KBM-7 (cell line): ENCODE results near the gene TSPOAP1.

Experiments used
- DNase-seq: peaks from one replicate; pipeline ENCODE4 v3.0.0-alpha.2; 2015
- in situ Hi-C: fragments of 300-500 bp; cut with MboI; formaldehyde crosslinking; loops from 2 replicates; pipeline ENCODE4 v1.14.3; 2020; ENCODE audit warnings: low sequenced_read_pairs, low pct_unique_long_range_greater_than_20kb, mixed read lengths

Gene TSPOAP1

GRCh38 chr17:58320570-58321323 is 7.8 kb downstream of the TSPOAP1 start:
- DNase-seq, result no peak
- in situ Hi-C loops, result no loop called here

- DNase-seq, result no peak
- in situ Hi-C loops, result no loop called here
Measured at GRCh38 chr17:58320163-58320558, 8.4 kb downstream of the TSPOAP1 start.

- no peak for DNase-seq
- in situ Hi-C loops, result no loop called here
Measured at GRCh38 chr17:58319173-58320162, 9.1 kb downstream of the TSPOAP1 start.

GRCh38 chr17:58318627-58319172 is 9.9 kb downstream of the TSPOAP1 start:
- in situ Hi-C loops, result no loop called here
- no peak for DNase-seq

- in situ Hi-C loops, result no loop called here
- no peak for DNase-seq
Measured at GRCh38 chr17:58318065-58318481, 10.5 kb downstream of the TSPOAP1 start.

- peak; percentile 49 for DNase-seq
- in situ Hi-C loops, result no loop called here
Measured at GRCh38 chr17:58317421-58318064, 11.1 kb downstream of the TSPOAP1 start.

GRCh38 chr17:58316260-58316960 is 12.2 kb downstream of the TSPOAP1 start:
- DNase-seq, result no peak
- in situ Hi-C loops, result no loop called here

GRCh38 chr17:58315750-58316149 is 12.8 kb downstream of the TSPOAP1 start:
- in situ Hi-C loops, result no loop called here

GRCh38 chr17:58315281-58315711 is 13.3 kb downstream of the TSPOAP1 start:
- in situ Hi-C loops, result no loop called here
- no peak for DNase-seq

More at GRCh38 chr17:58315750-58316149, 12.8 kb downstream of the TSPOAP1 start:
- no peak for DNase-seq

GRCh38 chr17:58314706-58315015 is 13.9 kb downstream of the TSPOAP1 start:
- DNase-seq, result no peak
- in situ Hi-C loops, result no loop called here

GRCh38 chr17:58313815-58314705 is 14.5 kb downstream of the TSPOAP1 start:
- no peak for DNase-seq
- in situ Hi-C loops, result no loop called here

- in situ Hi-C loops, result no loop called here
Measured at GRCh38 chr17:58312829-58313228, 15.8 kb downstream of the TSPOAP1 start.

GRCh38 chr17:58312021-58312630 is 16.5 kb downstream of the TSPOAP1 start:
- in situ Hi-C loops, result no loop called here
- no peak for DNase-seq

More at GRCh38 chr17:58312829-58313228, 15.8 kb downstream of the TSPOAP1 start:
- DNase-seq, result no peak

GRCh38 chr17:58311429-58311894 is 17.1 kb downstream of the TSPOAP1 start:
- in situ Hi-C loops, result no loop called here

GRCh38 chr17:58310511-58311428 is 17.8 kb downstream of the TSPOAP1 start:
- in situ Hi-C loops, result no loop called here
- DNase-seq, result no peak

More at GRCh38 chr17:58311429-58311894, 17.1 kb downstream of the TSPOAP1 start:
- no peak for DNase-seq

- in situ Hi-C loops, result no loop called here
- DNase-seq, result no peak
Measured at GRCh38 chr17:58309918-58310259, 18.7 kb downstream of the TSPOAP1 start.
